Mesothelial cell of epicardium (in vitro differentiated cells): ENCODE results near the gene CAPNS1. TPM values are rescaled to one million over a fixed set of nuclear protein-coding genes. Genes with fewer than 3 reads are reported as not detected.
A peak's percentile ranks its signal among the peaks of the same experiment; 100 is the strongest.

Source experiments
- DNase-seq, 2 experiments: peaks; one replicate each; pipeline ENCODE4 v3.0.0; 2021; ENCODE audit warnings: low spot score in 2 of 2; ENCODE audit not compliant: unreplicated experiment in 2 of 2
- H3K27ac Mint-ChIP-seq: 2 replicates; pipeline ENCODE4 v1.8.0; 2021; ENCODE audit warnings: mixed read lengths
- H3K27me3 Mint-ChIP-seq: 2 replicates; pipeline ENCODE4 v1.8.0; 2021; ENCODE audit warnings: low read depth, mixed read lengths
- H3K36me3 Mint-ChIP-seq: 2 replicates; pipeline ENCODE4 v1.8.0; 2021; ENCODE audit warnings: mixed read lengths
- H3K4me1 Mint-ChIP-seq: 2 replicates; pipeline ENCODE4 v1.8.0; 2021; ENCODE audit warnings: mixed read lengths
- H3K4me3 Mint-ChIP-seq: 2 replicates; pipeline ENCODE4 v1.8.0; 2021; ENCODE audit warnings: mild to moderate bottlenecking, moderate library complexity, mixed read lengths
- H3K9me3 Mint-ChIP-seq: 2 replicates; pipeline ENCODE4 v1.8.0; 2021; ENCODE audit warnings: mixed read lengths
- total RNA-seq: library from RNA; stranded (reverse); gene quantifications from 3 replicates; pipeline ENCODE4 v1.2.1, GENCODE V29; 2021
- TF ChIP-seq, protein P1 (sequence below): fragments of 200-600 bp; sonication (generic); IDR thresholded peaks from one replicate; pipeline ENCODE4 v1.5.0; 2021; ENCODE audit warnings: antibody characterized with exemption; ENCODE audit not compliant: unreplicated experiment

CAPNS1 gene
- total RNA-seq, 1 donor from 2014 or later: 425 TPM

DNA sequence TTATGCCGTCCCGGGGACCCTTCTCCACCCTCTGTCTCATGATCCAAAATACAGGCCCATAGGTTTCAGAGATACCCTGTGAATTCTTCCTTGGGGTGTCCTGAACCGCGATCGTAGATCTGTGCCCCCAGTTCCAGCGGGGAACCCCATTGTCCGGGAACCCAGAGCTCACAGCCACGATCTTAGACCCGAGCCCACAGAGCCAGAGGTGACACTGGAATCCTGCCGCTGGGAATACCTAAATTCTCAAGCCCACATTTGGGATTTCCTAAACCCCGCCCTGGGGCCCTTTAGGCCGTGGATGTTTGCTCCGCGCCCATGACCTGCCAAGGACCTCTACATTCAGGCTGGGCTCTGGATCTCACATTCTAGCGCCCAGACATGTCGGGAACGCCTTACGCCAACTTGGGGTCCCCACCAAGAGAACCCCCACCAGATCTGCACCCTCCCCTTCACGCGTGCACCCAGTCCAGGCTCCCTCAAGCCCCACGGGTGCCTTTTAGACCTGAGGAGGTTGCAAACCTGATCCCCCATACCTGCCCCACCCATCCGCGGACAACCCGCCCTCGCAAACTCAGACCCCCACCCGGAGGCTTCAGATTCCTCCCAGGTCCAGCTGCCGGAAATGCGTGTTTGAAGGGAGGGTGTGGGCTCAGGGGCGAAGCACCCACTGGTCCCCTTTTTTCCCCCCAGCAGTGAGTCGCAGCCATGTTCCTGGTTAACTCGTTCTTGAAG lies 605 bp downstream of the CAPNS1 start:
- H3K4me3 Mint-ChIP-seq: peak overlapping the region; percentile 98

DNA sequence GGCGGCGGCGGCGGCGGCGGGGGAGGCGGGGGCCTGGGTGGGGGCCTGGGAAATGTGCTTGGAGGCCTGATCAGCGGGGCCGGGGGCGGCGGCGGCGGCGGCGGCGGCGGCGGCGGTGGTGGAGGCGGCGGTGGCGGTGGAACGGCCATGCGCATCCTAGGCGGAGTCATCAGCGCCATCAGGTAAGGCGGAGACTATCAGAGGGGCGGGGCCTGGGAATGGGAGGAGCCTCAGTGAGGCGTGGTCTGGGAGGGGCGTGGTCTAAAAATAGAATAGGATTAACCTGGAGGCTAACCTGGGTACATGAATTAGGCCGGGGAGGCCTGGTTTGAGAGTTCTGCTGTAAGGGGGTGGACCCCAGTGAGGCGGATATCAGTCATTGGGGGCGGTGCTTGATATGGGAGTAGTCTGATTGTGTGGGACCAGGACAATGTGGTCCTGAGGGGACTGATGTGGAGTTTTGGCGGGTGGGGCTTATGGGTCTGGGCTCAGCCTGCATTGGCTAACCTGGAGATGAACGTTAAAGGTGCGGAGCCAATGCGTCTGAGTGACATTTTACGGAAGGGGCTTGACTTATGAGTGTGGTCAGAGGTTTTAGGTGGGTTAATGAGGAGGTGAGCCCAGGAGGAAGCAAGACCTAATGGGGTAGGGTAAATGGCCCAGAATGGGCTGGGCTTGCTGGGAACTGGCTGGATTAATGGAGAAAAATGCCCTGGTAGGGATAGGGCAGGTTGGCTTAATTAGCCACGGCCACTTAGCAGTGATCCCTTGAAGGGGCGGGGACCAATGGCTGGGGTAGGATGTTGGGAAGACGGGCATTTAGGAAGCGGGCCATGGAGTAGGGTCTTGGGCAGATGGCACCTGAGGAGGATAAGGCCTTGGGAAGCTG lies 1.4 kb downstream of the CAPNS1 start:
- no peaks in the 10 kb centered on the region for H3K9me3 Mint-ChIP-seq
- H3K27me3 Mint-ChIP-seq: no peaks in the 10 kb centered on the region
- TF ChIP-seq, protein P1, sequence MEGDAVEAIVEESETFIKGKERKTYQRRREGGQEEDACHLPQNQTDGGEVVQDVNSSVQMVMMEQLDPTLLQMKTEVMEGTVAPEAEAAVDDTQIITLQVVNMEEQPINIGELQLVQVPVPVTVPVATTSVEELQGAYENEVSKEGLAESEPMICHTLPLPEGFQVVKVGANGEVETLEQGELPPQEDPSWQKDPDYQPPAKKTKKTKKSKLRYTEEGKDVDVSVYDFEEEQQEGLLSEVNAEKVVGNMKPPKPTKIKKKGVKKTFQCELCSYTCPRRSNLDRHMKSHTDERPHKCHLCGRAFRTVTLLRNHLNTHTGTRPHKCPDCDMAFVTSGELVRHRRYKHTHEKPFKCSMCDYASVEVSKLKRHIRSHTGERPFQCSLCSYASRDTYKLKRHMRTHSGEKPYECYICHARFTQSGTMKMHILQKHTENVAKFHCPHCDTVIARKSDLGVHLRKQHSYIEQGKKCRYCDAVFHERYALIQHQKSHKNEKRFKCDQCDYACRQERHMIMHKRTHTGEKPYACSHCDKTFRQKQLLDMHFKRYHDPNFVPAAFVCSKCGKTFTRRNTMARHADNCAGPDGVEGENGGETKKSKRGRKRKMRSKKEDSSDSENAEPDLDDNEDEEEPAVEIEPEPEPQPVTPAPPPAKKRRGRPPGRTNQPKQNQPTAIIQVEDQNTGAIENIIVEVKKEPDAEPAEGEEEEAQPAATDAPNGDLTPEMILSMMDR: no peak

More for the DNA sequence above, 605 bp downstream of the CAPNS1 start:
- peaks cover 25% of the 10 kb centered on the region for H3K36me3 Mint-ChIP-seq
- no peaks in the 10 kb centered on the region for H3K27me3 Mint-ChIP-seq
- no peak for DNase-seq
- TF ChIP-seq, protein P1: no peak
- peaks cover 16% of the 10 kb centered on the region for H3K4me1 Mint-ChIP-seq
- no peaks in the 10 kb centered on the region for H3K9me3 Mint-ChIP-seq
- peak overlapping the region; percentile 99 for H3K27ac Mint-ChIP-seq

DNA sequence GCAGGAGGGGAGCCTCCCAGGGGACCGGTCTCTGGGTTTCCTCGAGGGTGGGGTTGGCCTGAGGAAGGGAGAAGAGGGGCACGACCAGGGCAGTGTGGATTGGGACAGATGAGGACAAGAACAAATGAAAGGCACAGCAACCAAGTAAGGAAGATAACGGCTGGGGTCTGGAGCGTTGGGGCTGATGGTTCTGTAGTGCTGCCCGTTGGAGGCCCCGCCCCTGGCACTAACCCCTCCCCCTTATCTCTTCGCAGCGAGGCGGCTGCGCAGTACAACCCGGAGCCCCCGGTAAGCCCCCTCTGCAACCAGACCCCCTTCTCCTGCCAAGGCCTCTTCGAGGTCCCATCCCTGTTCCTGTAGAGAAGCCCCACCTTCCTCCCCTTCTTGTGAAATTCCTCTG lies 2.2 kb downstream of the CAPNS1 start:
- H3K27me3 Mint-ChIP-seq: no peaks in the 10 kb centered on the region
- peaks cover 41% of the 10 kb centered on the region for H3K36me3 Mint-ChIP-seq
- no peaks in the 10 kb centered on the region for H3K9me3 Mint-ChIP-seq
- peaks cover 10% of the 10 kb centered on the region for H3K4me1 Mint-ChIP-seq
- TF ChIP-seq, protein P1: no peak
- H3K27ac Mint-ChIP-seq: no peak overlapping the region
- H3K4me3 Mint-ChIP-seq: peak overlapping the region; percentile 98
- DNase-seq: no peak

More for the DNA sequence above, 1.4 kb downstream of the CAPNS1 start:
- Mint-ChIP-seq H3K4me1 (peaks cover 16% of the 10 kb centered on the region), H3K4me3 (peak overlapping the region; percentile 98), H3K27ac (peak overlapping the region; percentile 78), H3K36me3 (peaks cover 33% of the 10 kb centered on the region)
- DNase-seq: peak; percentile 74 to 91

DNA sequence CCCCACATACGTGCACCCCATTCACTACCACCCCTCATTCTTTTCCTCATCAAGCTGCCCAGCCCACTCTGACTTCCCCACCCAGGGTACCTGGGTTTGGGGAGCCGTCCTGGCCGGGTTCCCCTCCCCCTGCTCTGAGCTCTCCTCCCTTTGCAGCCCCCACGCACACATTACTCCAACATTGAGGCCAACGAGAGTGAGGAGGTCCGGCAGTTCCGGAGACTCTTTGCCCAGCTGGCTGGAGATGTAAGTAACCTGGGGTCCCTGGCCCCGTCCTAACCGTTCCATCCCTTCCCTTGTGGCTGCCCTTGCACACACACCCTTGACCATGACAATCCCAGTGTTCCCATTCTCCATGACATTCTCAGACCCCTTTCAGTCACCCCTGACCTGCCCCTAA lies 2.6 kb downstream of the CAPNS1 start:
- Mint-ChIP-seq H3K4me3 (peak overlapping the region; percentile 41), H3K27me3 (no peaks in the 10 kb centered on the region), H3K27ac (no peak overlapping the region), H3K36me3 (peaks cover 43% of the 10 kb centered on the region), H3K4me1 (peaks cover 9% of the 10 kb centered on the region), H3K9me3 (no peaks in the 10 kb centered on the region)
- DNase-seq: no peak
- TF ChIP-seq, protein P1: no peak

DNA sequence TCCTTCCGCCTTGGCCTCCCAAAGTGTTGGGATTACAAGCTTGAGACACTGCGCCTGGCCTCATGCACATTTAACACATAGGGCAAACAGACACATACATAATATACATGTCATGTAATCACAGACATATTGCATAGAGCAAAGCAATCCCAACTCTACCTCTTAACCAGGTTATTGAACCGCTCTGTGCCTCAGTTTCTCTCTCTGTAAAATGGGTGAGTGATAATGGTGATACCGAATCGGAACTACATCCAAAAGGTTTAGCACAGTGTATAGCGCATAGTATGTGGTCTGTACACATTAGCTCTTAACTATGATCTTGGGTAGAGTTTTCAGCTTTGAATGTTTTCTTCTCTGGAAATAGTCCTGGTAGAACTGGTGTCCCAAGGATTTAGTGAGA lies 4.8 kb downstream of the CAPNS1 start:
- DNase-seq: no peak
- no peak overlapping the region for H3K27ac Mint-ChIP-seq
- H3K4me3 Mint-ChIP-seq: no peak overlapping the region
- H3K4me1 Mint-ChIP-seq: peaks cover 9% of the 10 kb centered on the region
- TF ChIP-seq, protein P1: no peak
- no peaks in the 10 kb centered on the region for H3K27me3 Mint-ChIP-seq
- H3K36me3 Mint-ChIP-seq: peaks cover 52% of the 10 kb centered on the region
- no peaks in the 10 kb centered on the region for H3K9me3 Mint-ChIP-seq
